Activated T-helper 2 cell treated with anti-CD3 and anti-CD28 coated beads, Interferon-gamma antibody, Interleukin-2, Interleukin-4, amounts not matched to agents 10 μg/mL and 5 μg/mL and 100 μg/mL, durations not matched to agents 14 hours and 24 hours and 36 hours (primary cell): Measurements from ENCODE around the gene OR1I1. TPM values are rescaled to one million over a fixed set of nuclear protein-coding genes. Genes with fewer than 3 reads are reported as not detected.
A peak's percentile ranks its signal among the peaks of the same experiment; 100 is the strongest.
"Not testable (repeated sequence)": the region's sequence is repeated elsewhere in the genome, so short reads cannot be mapped to it uniquely, and the experiment has no call there.

ENCODE experiments used
- DNase-seq: peaks from one replicate; pipeline ENCODE4 v3.0.0; 2021; ENCODE audit warnings: low spot score
- H3K27ac Mint-ChIP-seq: one replicate; pipeline ENCODE4 v1.8.0; 2021; ENCODE audit warnings: mixed read lengths
- H3K27me3 Mint-ChIP-seq: one replicate; pipeline ENCODE4 v1.8.0; 2021; ENCODE audit warnings: low read depth, mixed read lengths
- H3K36me3 Mint-ChIP-seq: one replicate; pipeline ENCODE4 v1.8.0; 2021; ENCODE audit warnings: low read depth, mixed read lengths
- H3K4me1 Mint-ChIP-seq: one replicate; pipeline ENCODE4 v1.8.0; 2021; ENCODE audit warnings: low read depth, mixed read lengths
- H3K4me3 Mint-ChIP-seq: one replicate; pipeline ENCODE4 v1.8.0; 2021; ENCODE audit warnings: low read depth, mild to moderate bottlenecking, moderate library complexity, mixed read lengths
- H3K9me3 Mint-ChIP-seq: one replicate; pipeline ENCODE4 v1.8.0; 2021; ENCODE audit warnings: mixed read lengths
- intact Hi-C: fragments of 100-400 bp; cut with micrococcal nuclease; formaldehyde crosslinking; loops from one replicate; pipeline ENCODE4 v1.15.1; 2023
- total RNA-seq: library from RNA; stranded (reverse); gene quantifications from 2 replicates; pipeline ENCODE4 v1.2.3, GENCODE V29; 2022

Gene OR1I1
- total RNA-seq, 1 donor from 2014 or later: not detected

DNA sequence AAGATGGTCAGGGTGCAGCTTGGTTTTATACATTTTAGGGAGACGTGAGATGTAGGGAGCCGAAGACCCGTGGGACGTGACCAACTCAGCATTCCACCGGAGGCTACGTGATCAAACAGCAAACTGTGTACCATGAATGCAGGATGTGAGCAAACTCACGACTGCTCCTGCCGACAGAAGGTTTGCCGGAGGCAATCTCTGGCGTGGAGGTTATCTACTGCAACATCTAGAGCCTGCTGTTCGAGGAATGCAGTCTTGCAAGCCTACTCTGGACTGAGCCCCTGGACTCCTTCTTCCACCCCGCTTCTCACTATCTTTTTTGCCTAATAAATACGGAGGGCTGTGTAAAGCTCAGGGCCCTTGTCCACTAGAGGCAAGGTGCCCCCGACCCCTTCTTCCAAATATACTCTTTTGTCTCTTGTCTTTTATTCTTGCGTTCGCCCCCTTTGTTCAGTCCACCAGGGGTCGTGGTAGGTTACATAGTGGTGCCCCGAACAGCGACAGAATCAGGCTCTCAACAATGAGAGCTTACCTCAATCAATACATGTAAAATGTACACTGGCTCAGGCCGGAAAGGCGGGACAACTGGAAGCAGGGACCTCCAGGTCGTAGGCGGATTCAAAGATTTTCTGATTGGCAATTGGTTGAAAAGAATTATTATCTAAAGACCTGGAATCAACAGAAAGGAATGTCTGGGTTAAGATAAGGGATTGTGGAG is 8.9 kb upstream of the OR1I1 start:
- no peak for DNase-seq
- intact Hi-C loops: no loop called here
- Mint-ChIP-seq H3K4me3 (no peak overlapping the region), H3K4me1 (no peaks in the 10 kb centered on the region), H3K27ac (no peak overlapping the region), H3K36me3 (no peaks in the 10 kb centered on the region), H3K27me3 (no peaks in the 10 kb centered on the region), H3K9me3 (no peaks in the 10 kb centered on the region)

DNA sequence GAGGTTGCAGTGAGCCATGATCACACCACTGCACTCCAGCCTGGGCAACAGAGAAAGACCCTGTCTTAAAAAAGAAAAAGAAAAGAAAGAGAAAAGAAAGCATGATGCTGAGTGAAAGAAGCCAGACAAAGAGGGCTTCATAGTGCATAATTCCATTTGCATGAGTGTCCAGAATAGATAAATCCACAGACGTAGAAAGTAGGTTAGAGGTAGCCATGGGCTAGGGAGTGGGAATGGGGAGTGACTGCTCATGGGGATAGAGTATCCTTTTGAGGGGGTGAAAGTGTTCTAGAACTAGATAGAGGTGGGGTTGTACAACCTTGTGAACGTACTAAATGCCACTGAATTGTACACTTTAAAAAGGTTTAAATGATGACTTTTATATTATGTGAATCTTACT is 7.6 kb upstream of the OR1I1 start:
- Mint-ChIP-seq H3K4me3 (no peak overlapping the region), H3K27me3 (peaks cover 2% of the 10 kb centered on the region), H3K4me1 (no peaks in the 10 kb centered on the region), H3K36me3 (no peaks in the 10 kb centered on the region), H3K9me3 (no peaks in the 10 kb centered on the region), H3K27ac (no peak overlapping the region)
- intact Hi-C loops: no loop called here
- DNase-seq: no peak

DNA sequence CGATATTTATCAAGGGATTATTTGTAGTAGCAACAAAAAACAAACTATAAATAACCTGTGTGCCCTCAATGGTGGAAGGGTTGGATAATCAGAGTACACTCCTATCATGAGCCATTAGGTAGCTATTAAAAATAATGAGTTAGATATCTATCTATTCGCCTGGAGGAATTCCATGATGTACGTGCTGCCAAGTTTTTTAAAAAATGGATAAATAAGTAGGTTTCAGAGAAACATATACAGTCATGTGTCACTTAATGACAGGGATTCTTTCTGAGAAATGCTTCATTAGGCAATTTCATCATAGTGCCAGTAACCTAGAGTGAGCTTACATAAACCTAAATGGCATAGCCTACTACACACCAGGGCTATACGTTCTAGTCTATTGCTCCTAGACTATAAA is 6.2 kb upstream of the OR1I1 start:
- Mint-ChIP-seq H3K36me3 (no peaks in the 10 kb centered on the region), H3K27ac (no peak overlapping the region), H3K9me3 (no peaks in the 10 kb centered on the region), H3K4me3 (no peak overlapping the region), H3K27me3 (peaks cover 2% of the 10 kb centered on the region), H3K4me1 (no peaks in the 10 kb centered on the region)
- intact Hi-C loops: no loop called here
- no peak for DNase-seq

DNA sequence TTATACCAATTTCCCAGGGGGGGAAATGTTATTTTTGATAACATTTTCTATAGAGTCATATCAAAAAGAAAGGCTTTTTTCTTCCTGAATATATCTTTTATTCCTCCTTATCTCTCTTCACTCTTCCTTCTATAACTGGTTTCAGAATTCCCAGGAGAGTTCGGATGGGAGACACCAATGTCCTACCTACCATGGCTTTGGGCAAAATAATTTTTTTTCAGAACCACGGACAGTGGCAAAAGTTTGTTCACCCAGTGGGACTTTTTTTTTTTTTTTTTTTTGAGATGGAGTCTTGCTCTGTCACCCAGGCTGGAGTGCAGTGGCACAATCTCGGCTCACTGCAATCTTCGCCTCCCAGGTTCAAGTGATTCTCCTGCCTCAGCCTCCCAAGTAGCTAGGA is 2.0 kb upstream of the OR1I1 start:
- H3K9me3 Mint-ChIP-seq, H3K4me1 Mint-ChIP-seq, H3K36me3 Mint-ChIP-seq, H3K4me3 Mint-ChIP-seq, DNase-seq, H3K27me3 Mint-ChIP-seq, H3K27ac Mint-ChIP-seq, intact Hi-C loops: not testable (repeated sequence)

DNA sequence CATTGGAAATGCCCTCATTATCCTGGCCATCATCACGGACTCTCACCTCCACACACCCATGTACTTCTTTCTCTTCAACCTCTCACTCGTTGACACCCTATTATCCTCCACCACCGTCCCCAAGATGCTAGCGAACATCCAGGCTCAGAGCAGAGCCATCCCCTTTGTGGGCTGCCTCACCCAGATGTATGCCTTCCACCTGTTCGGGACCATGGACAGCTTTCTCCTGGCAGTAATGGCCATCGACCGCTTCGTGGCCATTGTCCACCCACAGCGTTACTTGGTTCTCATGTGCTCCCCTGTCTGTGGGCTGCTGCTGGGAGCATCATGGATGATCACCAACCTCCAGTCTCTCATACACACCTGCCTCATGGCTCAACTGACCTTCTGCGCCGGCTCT is 5.2 kb downstream of the OR1I1 start:
- no peaks in the 10 kb centered on the region for H3K36me3 Mint-ChIP-seq
- H3K4me3 Mint-ChIP-seq: no peak overlapping the region
- no peak overlapping the region for H3K27ac Mint-ChIP-seq
- no peaks in the 10 kb centered on the region for H3K27me3 Mint-ChIP-seq
- intact Hi-C loops: no loop called here
- DNase-seq: no peak
- H3K4me1 Mint-ChIP-seq: peaks cover 2% of the 10 kb centered on the region
- H3K9me3 Mint-ChIP-seq: no peaks in the 10 kb centered on the region

DNA sequence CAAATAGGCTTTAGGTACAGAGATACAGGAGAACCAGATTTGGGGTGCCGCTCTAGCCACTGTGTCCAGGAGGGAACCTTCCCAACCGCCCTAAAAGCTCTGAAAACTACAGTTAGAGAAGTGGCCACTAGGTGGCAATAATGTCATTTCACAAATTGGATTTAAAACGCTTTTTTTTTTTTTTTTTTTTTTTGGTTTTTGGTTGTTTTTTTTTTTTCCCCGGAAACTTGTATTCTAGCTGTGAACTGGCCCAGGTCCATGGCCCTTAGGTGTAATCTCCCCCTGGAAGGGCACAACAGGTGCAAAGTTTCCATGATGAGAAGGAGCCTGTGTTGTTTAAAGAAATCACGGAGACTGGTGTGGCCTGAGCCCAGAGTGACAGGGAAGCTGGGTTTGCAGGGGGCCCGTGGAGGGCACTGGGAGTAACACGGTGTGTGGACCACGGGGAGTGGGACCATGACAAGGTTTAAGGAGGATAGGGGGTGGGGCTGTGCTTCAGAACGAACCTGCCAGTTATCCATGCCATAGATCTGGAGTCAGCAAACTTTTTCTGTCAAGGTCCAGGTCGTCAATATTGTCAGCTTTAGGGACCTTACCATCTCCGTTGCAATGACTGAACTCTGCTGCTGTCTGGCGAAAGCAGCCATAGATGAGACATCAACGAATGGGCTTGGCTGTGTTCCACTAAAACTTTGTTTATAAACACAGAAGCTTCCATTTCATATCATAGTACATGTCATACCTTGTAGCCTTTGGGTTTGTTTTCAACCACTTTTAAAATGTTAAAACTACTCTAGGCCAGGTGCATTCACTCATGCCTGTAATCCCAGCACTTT is 10.1 kb downstream of the OR1I1 start:
- intact Hi-C loops: loop anchor here (2.0 to 5.0 kb wide), 2 partner anchors 59 to 465 kb away; no protein-coding TSS in a partner anchor
- Mint-ChIP-seq H3K4me1 (peaks cover 3% of the 10 kb centered on the region), H3K36me3 (no peaks in the 10 kb centered on the region), H3K4me3 (no peak overlapping the region), H3K27me3 (no peaks in the 10 kb centered on the region), H3K9me3 (no peaks in the 10 kb centered on the region), H3K27ac (no peak overlapping the region)
- peak; percentile 29 for DNase-seq

DNA sequence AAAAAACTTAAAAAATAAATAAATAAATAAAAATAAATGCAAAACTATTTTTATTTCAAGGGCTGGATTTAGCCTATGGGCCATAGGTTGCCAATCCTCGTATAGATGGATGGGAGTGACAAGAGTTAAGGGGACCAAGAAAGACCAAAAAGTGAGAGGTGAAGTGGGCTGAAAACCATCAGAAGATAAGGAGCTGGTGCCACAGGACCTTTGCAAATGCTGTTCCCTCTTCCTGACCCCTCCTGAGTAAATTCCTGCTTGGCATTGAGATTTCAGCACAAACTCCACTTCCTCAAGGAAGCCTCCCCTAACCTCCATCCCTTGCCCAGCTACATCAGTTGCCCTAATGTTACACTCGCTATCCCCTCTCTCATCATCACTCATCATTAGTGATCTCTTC is 11.0 kb downstream of the OR1I1 start:
- Mint-ChIP-seq H3K9me3 (no peaks in the 10 kb centered on the region), H3K4me1 (peaks cover 3% of the 10 kb centered on the region), H3K27ac (no peak overlapping the region), H3K4me3 (no peak overlapping the region), H3K27me3 (no peaks in the 10 kb centered on the region), H3K36me3 (no peaks in the 10 kb centered on the region)
- intact Hi-C loops: loop anchor here (2.0 to 5.0 kb wide), 2 partner anchors 58 to 464 kb away; no protein-coding TSS in a partner anchor
- no peak for DNase-seq

DNA sequence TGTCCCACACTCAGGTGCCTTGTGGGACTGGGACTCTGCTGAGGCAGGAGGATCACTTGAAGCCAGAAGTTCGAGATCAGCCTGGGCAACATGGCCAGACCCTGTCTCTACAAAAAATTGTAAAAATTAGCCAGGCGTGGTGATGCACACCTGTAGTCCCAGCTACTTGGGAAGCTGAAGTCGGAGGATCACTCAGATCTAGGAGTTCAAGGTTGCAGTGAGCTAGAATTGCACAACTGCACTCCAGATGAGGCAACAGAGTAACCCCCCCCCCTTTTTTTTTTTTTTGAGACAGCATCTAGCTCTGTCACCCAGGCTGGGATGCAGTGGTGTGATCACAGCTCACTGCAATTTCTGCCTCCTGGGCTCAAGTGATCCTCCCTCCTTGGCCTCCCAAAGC is 14.2 kb downstream of the OR1I1 start:
- H3K36me3 Mint-ChIP-seq: no peaks in the 10 kb centered on the region
- H3K27me3 Mint-ChIP-seq: no peaks in the 10 kb centered on the region
- DNase-seq: no peak
- no peaks in the 10 kb centered on the region for H3K9me3 Mint-ChIP-seq
- no peak overlapping the region for H3K4me3 Mint-ChIP-seq
- H3K27ac Mint-ChIP-seq: no peak overlapping the region
- peaks cover 3% of the 10 kb centered on the region for H3K4me1 Mint-ChIP-seq
- intact Hi-C loops: no loop called here

DNA sequence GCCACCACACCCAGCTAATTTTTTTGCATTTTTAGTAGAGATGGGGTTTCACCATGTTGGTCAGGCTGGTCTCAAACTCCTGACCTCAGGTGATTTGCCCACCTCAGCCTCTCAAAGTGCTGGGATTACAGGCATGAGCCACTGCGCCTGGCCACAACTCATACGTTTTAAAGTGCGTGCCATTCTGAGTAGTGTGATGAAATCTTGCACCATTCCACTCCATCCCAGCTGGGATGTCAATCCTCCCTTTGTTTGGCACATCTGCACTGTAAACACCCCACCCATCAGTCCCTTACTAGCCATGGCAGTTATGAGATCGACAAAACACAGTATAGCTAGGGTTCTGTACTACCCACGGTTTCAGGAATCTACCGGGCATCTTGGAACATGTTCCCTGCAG is 16.0 kb downstream of the OR1I1 start:
- H3K4me1 Mint-ChIP-seq, intact Hi-C loops, H3K9me3 Mint-ChIP-seq, H3K36me3 Mint-ChIP-seq, DNase-seq, H3K27ac Mint-ChIP-seq, H3K27me3 Mint-ChIP-seq, H3K4me3 Mint-ChIP-seq: not testable (repeated sequence)

DNA sequence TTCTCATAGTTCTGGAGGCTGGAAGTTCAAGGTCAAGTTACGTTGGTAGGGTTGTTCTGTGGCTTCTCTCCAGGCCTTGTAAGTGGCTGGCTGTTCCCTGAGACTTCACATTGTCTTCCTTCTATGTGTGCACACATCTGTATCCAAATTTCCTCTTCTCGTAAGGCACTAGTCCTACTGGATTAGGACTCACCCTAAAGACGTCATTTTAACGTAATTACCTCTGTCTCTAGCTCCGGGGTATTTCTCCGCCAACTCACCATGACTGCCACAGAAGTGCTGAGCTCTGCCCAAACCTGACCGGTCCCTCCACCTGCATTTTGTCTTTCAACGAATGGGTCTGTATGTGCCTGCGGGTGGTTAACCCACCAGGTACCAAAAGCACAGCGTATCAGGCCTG is 16.4 kb downstream of the OR1I1 start:
- H3K4me1 Mint-ChIP-seq: no peaks in the 10 kb centered on the region
- peaks cover 2% of the 10 kb centered on the region for H3K9me3 Mint-ChIP-seq
- no peak overlapping the region for H3K27ac Mint-ChIP-seq
- intact Hi-C loops: no loop called here
- H3K4me3 Mint-ChIP-seq: no peak overlapping the region
- no peaks in the 10 kb centered on the region for H3K27me3 Mint-ChIP-seq
- no peak for DNase-seq
- H3K36me3 Mint-ChIP-seq: no peaks in the 10 kb centered on the region

DNA sequence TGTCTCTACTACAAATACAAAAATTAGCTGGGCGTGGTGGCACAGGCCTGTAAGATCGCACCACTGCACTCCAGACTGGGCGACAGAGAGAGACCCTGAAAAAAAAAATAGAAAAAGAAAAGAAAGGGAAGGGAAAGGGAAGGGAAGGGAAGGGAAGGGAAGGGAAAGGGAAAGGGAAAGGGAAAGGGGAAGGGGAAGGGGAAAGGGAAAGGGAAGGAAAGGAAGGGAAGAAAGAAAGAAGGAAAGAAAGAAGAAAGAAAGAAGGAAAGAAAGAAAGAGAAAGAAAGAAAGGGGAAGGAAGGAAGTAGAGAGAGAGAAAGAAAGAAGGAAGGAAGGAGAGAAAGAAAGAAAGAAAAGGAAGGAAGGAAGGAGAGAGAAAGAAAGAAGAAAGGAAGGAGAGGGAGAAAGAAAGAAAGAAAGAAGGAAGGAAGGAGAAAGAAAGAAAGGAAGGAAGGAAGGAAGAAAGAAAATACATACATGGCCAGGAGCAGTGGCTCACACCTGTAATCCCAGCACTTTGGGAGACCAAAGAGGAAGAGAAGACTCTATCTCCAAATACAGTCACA is 17.1 kb downstream of the OR1I1 start:
- Mint-ChIP-seq H3K4me1 (no peaks in the 10 kb centered on the region), H3K4me3 (no peak overlapping the region)
- intact Hi-C loops: no loop called here

DNA sequence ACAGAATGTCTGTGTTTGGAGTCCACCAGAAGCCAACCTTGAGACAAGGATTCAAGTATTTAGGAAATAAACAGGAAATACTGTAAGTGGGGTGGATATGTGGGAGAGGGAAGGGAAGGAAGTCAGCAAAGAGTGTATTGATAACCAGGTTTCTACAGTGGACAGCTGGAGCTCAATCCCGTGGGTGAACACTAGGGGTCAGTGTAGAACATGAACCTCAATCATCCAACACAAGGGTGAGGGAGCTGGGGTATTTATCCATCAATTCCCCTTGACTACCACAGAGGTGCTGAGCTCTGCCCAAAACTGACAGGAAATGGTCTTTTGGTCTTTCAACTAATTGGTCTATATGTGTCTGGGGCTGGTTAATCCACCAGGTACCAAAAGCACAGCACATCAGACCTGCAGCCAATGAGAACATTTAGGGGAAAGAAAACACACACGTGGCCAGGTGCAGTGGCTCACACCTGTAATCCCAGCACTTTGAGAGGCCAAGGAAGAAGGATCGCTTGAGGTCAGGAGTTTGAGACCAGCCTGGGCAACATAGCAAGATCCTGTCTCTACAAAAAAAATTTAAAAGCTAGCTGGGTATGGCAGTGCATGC is 19.6 kb downstream of the OR1I1 start:
- intact Hi-C loops: no loop called here
- H3K9me3 Mint-ChIP-seq: peaks cover 20% of the 10 kb centered on the region
- H3K27ac Mint-ChIP-seq: no peak overlapping the region
- peak; percentile 36 for DNase-seq
- peaks cover 9% of the 10 kb centered on the region for H3K27me3 Mint-ChIP-seq
- no peak overlapping the region for H3K4me3 Mint-ChIP-seq
- peaks cover under 1% of the 10 kb centered on the region for H3K4me1 Mint-ChIP-seq
- no peaks in the 10 kb centered on the region for H3K36me3 Mint-ChIP-seq

More for the DNA sequence above, 17.1 kb downstream of the OR1I1 start:
- no peak for DNase-seq
- Mint-ChIP-seq H3K27me3 (no peaks in the 10 kb centered on the region), H3K36me3 (no peaks in the 10 kb centered on the region), H3K27ac (no peak overlapping the region), H3K9me3 (peaks cover 7% of the 10 kb centered on the region)

DNA sequence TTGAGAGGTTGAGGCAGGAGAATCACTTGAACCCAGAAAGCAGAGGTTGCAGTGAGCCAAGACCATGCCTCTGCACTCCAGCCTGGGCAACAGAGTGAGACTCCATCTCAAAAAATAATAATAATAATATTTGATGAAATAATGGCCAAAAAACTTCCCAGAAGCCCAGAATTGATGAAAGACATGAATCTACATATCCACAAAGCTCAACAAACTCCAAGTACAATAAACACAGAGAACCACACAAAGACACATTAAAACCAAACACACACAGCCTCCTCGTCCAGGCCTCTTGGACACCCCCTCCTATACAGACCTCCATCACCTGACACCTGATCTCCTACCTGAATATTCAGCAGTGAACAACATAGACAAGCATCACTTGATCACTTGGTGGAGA is 22.0 kb downstream of the OR1I1 start:
- DNase-seq: no peak
- Mint-ChIP-seq H3K4me1 (peaks cover 7% of the 10 kb centered on the region), H3K9me3 (peaks cover 20% of the 10 kb centered on the region), H3K27me3 (peaks cover 17% of the 10 kb centered on the region), H3K27ac (no peak overlapping the region), H3K4me3 (no peak overlapping the region), H3K36me3 (no peaks in the 10 kb centered on the region)
- intact Hi-C loops: no loop called here
